Measurements from ENCODE around the gene PITPNB. TPM values are rescaled to one million over a fixed set of nuclear protein-coding genes. Genes with fewer than 3 reads are reported as not detected.

PITPNB gene
- total RNA-seq, 1 experiment from 2014 or later, result 82.6 TPM

DNA sequence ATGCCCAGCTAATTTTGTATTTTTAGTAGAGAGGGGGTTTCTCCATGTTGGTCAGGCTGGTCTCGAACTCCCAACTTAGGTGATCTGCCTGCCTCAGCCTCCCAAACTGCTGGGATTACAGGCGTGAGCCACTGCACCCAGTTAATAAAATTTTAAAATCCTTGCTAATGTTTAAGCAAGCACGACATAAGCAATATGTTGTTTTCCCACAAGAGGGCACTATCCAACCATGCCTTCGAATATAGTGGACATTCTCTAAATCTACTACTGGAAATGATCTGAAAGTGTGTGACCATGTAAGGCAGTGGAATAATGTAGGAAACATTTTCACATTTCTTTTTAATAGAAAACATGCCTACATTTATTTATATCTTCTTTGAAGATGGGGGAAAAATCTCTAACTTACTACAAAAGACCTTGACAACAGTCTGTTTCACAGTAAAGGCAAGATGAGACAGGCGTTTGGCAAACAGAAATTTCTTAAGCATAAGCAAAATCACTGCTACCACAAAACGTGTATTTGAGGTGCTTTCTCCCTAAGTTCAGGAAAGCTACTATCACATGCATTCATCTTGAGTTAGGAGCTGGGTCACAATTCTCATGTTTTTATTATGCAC is 38.2 kb downstream of the PITPNB start:
- ATAC-seq, result peak; percentile 76
- H2AFZ ChIP-seq (ENCODE audit: low read depth, low read length, poor library complexity, severe bottlenecking), result no peak overlapping the region
- H3K27me3 ChIP-seq (ENCODE audit: insufficient read depth, low read length), result no peaks in the 10 kb centered on the region
- DNase-seq (ENCODE audit: low read depth, low spot score), result peak; percentile 47
- H3K36me3 ChIP-seq (ENCODE audit: control insufficient read depth in 1 of 2, insufficient read depth in 2 of 2, low read length in 2 of 2), result peaks cover 25% of the 10 kb centered on the region in 2 experiments
- no peaks in the 10 kb centered on the region for H3K4me1 ChIP-seq (ENCODE audit: control insufficient read depth in 1 of 2, insufficient read depth in 2 of 2, low read length in 2 of 2)
- no peak overlapping the region for H3K4me3 ChIP-seq (replicated peaks in 1 of 2; ENCODE audit: low read depth in 1 of 2, low read length in 2 of 2)
- no TSS peak for BruUV-seq (replicated peaks)
- no peaks in the 10 kb centered on the region for H3K9me2 ChIP-seq (ENCODE audit: insufficient read depth)
- intact Hi-C loops (cut with micrococcal nuclease), result loop anchor here (1.0 to 10.0 kb wide), 3 partner anchors 128 to 1124 kb away; no protein-coding TSS in a partner anchor
- no peaks in the 10 kb centered on the region for H3K9me3 ChIP-seq (ENCODE audit: control insufficient read depth in 1 of 2, insufficient read depth in 1 of 2, low read depth in 1 of 2, low read length in 2 of 2)
- no peak overlapping the region for H3K4me2 ChIP-seq (ENCODE audit: low read length)
- ChIA-PET CTCF (interaction anchor here (0.9 to 2.8 kb wide), 8 partner anchors 10 to 1124 kb away, joined by 3 to 15 read pairs (median 4); partner anchors contain the start of gene PITPNB), RAD21 (ENCODE audit: low non-redundant PET in 1 of 2, low total read pairs in 2 of 2, uncharacterized antibody in 2 of 2, unreplicated experiment in 2 of 2) (no interaction called here), POLR2A (interaction anchor here (0.8 to 1.9 kb wide), 2 partner anchors 9 to 39 kb away, joined by 4 read pairs; no protein-coding TSS in a partner anchor)
- no peak overlapping the region for H3K27ac ChIP-seq (ENCODE audit: low read depth, low read length)
- H3K79me2 ChIP-seq (ENCODE audit: insufficient read depth, low read length), result peaks cover 87% of the 10 kb centered on the region
- TF ChIP-seq RAD21 (IDR thresholded peaks at IDR 0.05; ENCODE audit: low read depth), result peak; percentile 61
- TF ChIP-seq CTCF (IDR thresholded peaks at IDR 0.05 in 2 of 3, conservative IDR thresholded peaks at IDR 0.05 in 1 of 3; ENCODE audit: borderline replicate concordance in 1 of 3, insufficient read depth in 1 of 3, low read depth in 2 of 3, low read length in 2 of 3), result peak; percentile 33 to 74 (median 74); a peak in 5 of 6 replicates
- no peak for TF ChIP-seq SIN3A (IDR thresholded peaks at IDR 0.05; ENCODE audit: low read depth)
- TF ChIP-seq POLR2A (IDR thresholded peaks at IDR 0.05; ENCODE audit: borderline replicate concordance, extremely low read depth, insufficient read depth, insufficient read length), result no peak
- peaks cover 34% of the 10 kb centered on the region; the same call in 1 of the 2 replicates for H4K20me1 ChIP-seq (ENCODE audit: insufficient read depth)
- no peak overlapping the region for H3K9ac ChIP-seq (ENCODE audit: low read length)

DNA sequence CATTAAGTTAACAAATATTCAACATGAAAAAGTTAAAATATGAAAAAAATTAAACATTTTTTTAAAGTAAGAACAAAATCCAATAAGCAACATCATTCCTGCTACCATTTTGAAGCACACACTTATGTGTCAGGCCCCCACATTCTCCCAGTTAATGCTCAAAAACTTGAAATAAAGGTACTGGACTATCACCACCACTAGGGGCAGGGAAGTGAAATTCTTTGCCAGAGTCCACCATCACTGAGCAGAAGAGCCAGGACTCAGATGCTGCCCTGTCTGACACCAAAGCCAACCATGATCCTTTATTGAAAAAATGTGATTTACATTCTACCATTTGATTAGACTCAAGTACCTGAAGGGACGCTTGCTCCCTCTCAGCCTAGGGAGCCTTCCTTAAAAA is 39.1 kb downstream of the PITPNB start:
- H4K20me1 ChIP-seq (ENCODE audit: insufficient read depth), result peaks cover 34% of the 10 kb centered on the region; the same call in 1 of the 2 replicates
- no peak overlapping the region for H3K9ac ChIP-seq (ENCODE audit: low read length)
- H3K4me1 ChIP-seq (ENCODE audit: control insufficient read depth in 1 of 2, insufficient read depth in 2 of 2, low read length in 2 of 2), result no peaks in the 10 kb centered on the region
- H3K36me3 ChIP-seq (ENCODE audit: control insufficient read depth in 1 of 2, insufficient read depth in 2 of 2, low read length in 2 of 2), result peaks cover 15 to 17% of the 10 kb centered on the region in 2 experiments; a peak in 2 of 4 replicates
- H3K9me2 ChIP-seq (ENCODE audit: insufficient read depth), result no peaks in the 10 kb centered on the region
- POLR2A ChIA-PET, result interaction anchor here (1.9 kb wide), 1 partner anchor 10 kb away, joined by 4 read pairs; no protein-coding TSS in a partner anchor
- intact Hi-C loops (cut with micrococcal nuclease), result loop anchor here (1.0 to 10.0 kb wide), 3 partner anchors 129 to 1123 kb away; no protein-coding TSS in a partner anchor
- H3K27ac ChIP-seq (ENCODE audit: low read depth, low read length), result no peak overlapping the region
- peak in 2 of 3 experiments; percentile 57 to 63; a peak in 4 of 6 replicates for TF ChIP-seq CTCF (IDR thresholded peaks at IDR 0.05 in 2 of 3, conservative IDR thresholded peaks at IDR 0.05 in 1 of 3; ENCODE audit: borderline replicate concordance in 1 of 3, insufficient read depth in 1 of 3, low read depth in 2 of 3, low read length in 2 of 3)
- no peak for TF ChIP-seq ZNF274 (IDR thresholded peaks at IDR 0.05; ENCODE audit: low read depth, low read length)
- no peaks in the 10 kb centered on the region for H3K27me3 ChIP-seq (ENCODE audit: insufficient read depth, low read length)
- no peak overlapping the region for H3K4me2 ChIP-seq (ENCODE audit: low read length)
- no peak overlapping the region for H2AFZ ChIP-seq (ENCODE audit: low read depth, low read length, poor library complexity, severe bottlenecking)
- no peak overlapping the region for H3K4me3 ChIP-seq (replicated peaks in 1 of 2; ENCODE audit: low read depth in 1 of 2, low read length in 2 of 2)
- ATAC-seq, result peak; percentile 91
- H3K9me3 ChIP-seq (ENCODE audit: control insufficient read depth in 1 of 2, insufficient read depth in 1 of 2, low read depth in 1 of 2, low read length in 2 of 2), result no peaks in the 10 kb centered on the region
- CTCF ChIA-PET, result interaction anchor here (0.8 to 2.8 kb wide), 5 partner anchors 33 to 389 kb away, joined by 3 to 15 read pairs (median 4); partner anchors contain the start of gene PITPNB
- RAD21 ChIA-PET (ENCODE audit: low non-redundant PET in 1 of 2, low total read pairs in 2 of 2, uncharacterized antibody in 2 of 2, unreplicated experiment in 2 of 2), result no interaction called here
- DNase-seq (ENCODE audit: low read depth, low spot score), result peak; percentile 13
- BruUV-seq (replicated peaks), result no TSS peak
- H3K79me2 ChIP-seq (ENCODE audit: insufficient read depth, low read length), result peaks cover 91% of the 10 kb centered on the region

All from HCT116 (cell line).